ENCODE measurements around the gene GYS1.
A peak's percentile ranks its signal among the peaks of the same experiment; 100 is the strongest.
"Not testable (repeated sequence)": the region's sequence is repeated elsewhere in the genome, so short reads cannot be mapped to it uniquely, and the experiment has no call there.

Gene GYS1

GRCh38 chr19:48993175-48994034 is at the start of gene GYS1, which contains the start of gene RUVBL2:
GYS1 (minus strand) TSS chr19:48993309; CDS start chr19:48993112, 197 bp downstream.
RUVBL2 (plus strand) TSS chr19:48993887; CDS start chr19:48993912, 25 bp downstream.
- Histone ChIP-seq H3K9me3 (ENCODE audit: control insufficient read depth, insufficient read depth, low read length) (no peaks in the 10 kb centered on the region), H3K36me3 (ENCODE audit: insufficient read depth, low read length) (peaks cover 2% of the 10 kb centered on the region; the same call in 1 of the 2 replicates), H3K9ac (ENCODE audit: low read depth, low read length) (peak within 1 kb of the TSS; percentile 96), H3K4me1 (ENCODE audit: insufficient read depth, low read length) (peaks cover 8% of the 10 kb centered on the region; the same call in 1 of the 2 replicates)

DNA sequence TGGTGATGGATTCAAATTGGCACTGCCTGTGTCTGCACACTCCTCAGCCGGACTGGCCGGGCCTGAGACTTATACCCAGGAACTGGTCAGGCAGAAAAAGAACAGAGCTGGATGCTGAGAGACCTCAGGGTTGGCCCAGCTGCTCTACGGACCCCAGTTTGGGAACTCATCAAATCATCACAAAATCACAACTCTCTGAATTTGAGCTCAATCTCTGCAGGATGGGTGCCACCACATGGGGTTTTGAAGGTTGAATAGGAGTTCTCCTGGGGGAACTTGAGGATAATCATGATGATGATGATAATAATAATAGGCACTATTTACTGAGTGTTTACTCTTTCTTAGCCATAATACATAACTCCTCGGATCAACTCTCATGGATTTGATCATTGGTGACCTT is 49.6 kb upstream of the GYS1 start:
- not testable (repeated sequence) for H3K36me3 ChIP-seq (ENCODE audit: insufficient read depth, low read length); H3K4me1 ChIP-seq (ENCODE audit: insufficient read depth, low read length); H3K9ac ChIP-seq (ENCODE audit: low read depth, low read length); H3K9me3 ChIP-seq (ENCODE audit: control insufficient read depth, insufficient read depth, low read length)

DNA sequence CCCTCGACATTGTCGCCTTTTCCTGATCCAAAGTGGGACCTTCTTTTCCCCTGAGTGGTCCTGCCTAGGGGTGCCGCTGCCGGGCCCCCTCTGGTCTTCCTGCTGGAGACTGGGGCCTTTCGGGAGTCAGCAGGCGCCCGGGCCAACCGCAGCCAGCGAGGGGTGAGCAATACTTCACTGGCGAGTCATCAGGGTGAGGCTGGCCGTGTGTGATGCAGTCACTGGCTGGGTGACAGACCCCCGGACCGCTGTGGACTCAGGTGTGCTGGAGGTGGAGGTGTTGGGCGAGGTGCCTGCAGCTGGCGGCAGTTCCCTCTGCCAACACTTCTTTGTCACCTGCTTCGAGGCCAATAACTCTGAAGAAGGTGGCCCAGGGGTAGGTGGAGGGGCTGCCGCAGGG is 49.1 kb upstream of the GYS1 start:
- no peaks in the 10 kb centered on the region for H3K9me3 ChIP-seq (ENCODE audit: control insufficient read depth, insufficient read depth, low read length)
- no peaks in the 10 kb centered on the region for H3K36me3 ChIP-seq (ENCODE audit: insufficient read depth, low read length)
- H3K9ac ChIP-seq (ENCODE audit: low read depth, low read length): no peak overlapping the region
- H3K4me1 ChIP-seq (ENCODE audit: insufficient read depth, low read length): peaks cover 4% of the 10 kb centered on the region; the same call in 1 of the 2 replicates

DNA sequence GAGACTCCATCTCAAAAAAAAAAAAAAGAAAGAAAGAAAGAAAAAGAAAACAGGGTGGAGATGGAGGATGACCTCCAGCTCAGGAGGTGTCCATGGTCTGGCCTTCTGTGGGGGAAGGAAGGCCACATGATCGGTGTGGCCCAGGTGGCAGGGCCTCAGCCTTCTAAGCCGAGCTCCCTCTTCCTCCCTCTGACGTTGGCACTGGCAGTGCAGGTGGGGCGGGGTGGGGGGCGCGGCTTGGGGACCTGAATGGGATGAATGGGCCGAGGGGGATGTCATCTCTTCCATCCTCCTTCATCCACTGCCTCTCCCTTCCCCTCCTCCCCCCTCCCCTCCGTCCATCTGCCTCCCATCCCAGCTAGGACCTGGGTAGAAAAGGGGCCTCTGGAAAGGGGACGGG is 46.6 kb upstream of the GYS1 start:
- H3K9ac ChIP-seq (ENCODE audit: low read depth, low read length); H3K36me3 ChIP-seq (ENCODE audit: insufficient read depth, low read length); H3K4me1 ChIP-seq (ENCODE audit: insufficient read depth, low read length); H3K9me3 ChIP-seq (ENCODE audit: control insufficient read depth, insufficient read depth, low read length): not testable (repeated sequence)

DNA sequence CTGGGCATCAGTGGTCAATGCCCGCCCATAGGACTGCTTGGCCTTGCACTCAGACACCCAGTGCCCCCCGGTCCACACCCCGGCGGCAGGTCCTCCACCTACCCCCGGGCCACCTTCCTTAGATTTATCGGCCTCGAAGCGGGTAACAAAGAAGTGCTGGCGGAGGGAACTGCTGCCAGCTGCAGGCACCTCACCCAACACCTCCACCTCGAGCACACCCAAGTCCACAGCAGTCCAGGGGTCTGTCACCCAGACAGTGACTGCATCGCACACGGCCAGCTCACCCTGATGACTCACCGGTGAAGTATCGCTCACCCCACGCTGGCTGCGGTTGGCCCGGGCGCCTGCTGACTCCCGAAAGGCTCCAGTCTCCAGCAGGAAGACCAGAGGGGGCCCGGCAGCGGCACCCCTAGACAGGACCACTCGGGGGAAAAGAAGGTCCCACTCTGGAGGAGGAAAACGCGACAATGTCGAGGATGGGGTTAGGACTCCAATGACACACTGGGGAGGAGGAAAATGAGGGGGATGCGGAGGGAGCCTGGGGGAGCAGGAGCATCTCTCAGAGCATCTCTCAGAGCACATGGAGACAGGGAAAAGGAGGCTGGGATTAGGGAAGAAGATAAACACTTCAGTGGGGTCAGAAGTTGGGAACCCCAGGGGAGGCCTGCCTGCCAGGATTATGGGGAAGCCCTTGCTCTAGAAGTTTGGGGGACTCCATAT is 45.6 kb upstream of the GYS1 start:
- not testable (repeated sequence) for H3K36me3 ChIP-seq (ENCODE audit: insufficient read depth, low read length); H3K4me1 ChIP-seq (ENCODE audit: insufficient read depth, low read length); H3K9me3 ChIP-seq (ENCODE audit: control insufficient read depth, insufficient read depth, low read length); H3K9ac ChIP-seq (ENCODE audit: low read depth, low read length)

GRCh38 chr19:49038111-49038510 is 45.0 kb upstream of the GYS1 start:
- H3K4me1 ChIP-seq (ENCODE audit: insufficient read depth, low read length); H3K9ac ChIP-seq (ENCODE audit: low read depth, low read length); H3K9me3 ChIP-seq (ENCODE audit: control insufficient read depth, insufficient read depth, low read length); H3K36me3 ChIP-seq (ENCODE audit: insufficient read depth, low read length): not testable (repeated sequence)

GRCh38 chr19:49036815-49037214 is 43.7 kb upstream of the GYS1 start, which contains the start of gene CGB1:
CGB1 (minus strand) TSS chr19:49036895; CDS start chr19:49036711, 184 bp downstream.
- H3K9me3 ChIP-seq (ENCODE audit: control insufficient read depth, insufficient read depth, low read length); H3K9ac ChIP-seq (ENCODE audit: low read depth, low read length); H3K36me3 ChIP-seq (ENCODE audit: insufficient read depth, low read length); H3K4me1 ChIP-seq (ENCODE audit: insufficient read depth, low read length): not testable (repeated sequence)

DNA sequence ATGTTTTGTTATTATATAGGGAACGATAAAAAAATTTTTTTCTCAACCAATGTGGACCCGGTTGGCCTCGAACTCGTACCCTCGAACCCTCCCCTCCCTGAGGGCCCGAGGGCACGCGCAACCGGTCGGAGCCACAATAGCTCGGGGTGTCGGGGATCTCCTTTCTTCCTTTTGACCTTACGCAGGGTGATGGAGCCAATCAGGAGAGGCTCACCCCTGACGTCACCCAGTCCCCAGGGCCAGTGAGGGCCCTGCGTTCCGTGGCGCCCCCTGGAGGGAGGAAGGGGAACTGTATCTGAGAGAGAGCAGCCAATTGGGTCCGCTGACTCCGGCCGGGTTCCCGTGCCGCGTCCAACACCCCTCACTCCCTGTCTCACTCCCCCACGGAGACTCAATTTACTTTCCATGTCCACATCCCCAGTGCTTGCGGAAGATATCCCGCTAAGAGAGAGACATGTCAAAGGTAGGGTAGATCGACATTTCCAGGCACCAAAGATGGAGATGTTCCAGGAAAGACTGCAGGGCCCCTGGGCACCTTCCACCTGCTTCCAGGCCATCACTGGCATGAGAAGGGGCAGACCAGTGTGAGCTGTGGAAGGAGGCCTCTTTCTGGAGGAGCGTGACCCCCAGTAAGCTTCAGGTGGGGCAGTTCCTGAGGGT is 38.7 kb upstream of the GYS1 start, which contains the start of gene CGB2:
CGB2 (plus strand) TSS at position 249 of the 660 bp plus-strand sequence; CDS start at position 455, 206 bp downstream.
- H3K36me3 ChIP-seq (ENCODE audit: insufficient read depth, low read length); H3K9ac ChIP-seq (ENCODE audit: low read depth, low read length); H3K9me3 ChIP-seq (ENCODE audit: control insufficient read depth, insufficient read depth, low read length); H3K4me1 ChIP-seq (ENCODE audit: insufficient read depth, low read length): not testable (repeated sequence)

- not testable (repeated sequence) for H3K36me3 ChIP-seq (ENCODE audit: insufficient read depth, low read length); H3K9me3 ChIP-seq (ENCODE audit: control insufficient read depth, insufficient read depth, low read length); H3K9ac ChIP-seq (ENCODE audit: low read depth, low read length); H3K4me1 ChIP-seq (ENCODE audit: insufficient read depth, low read length)
Measured at GRCh38 chr19:49030323-49030722, 37.2 kb upstream of the GYS1 start.

DNA sequence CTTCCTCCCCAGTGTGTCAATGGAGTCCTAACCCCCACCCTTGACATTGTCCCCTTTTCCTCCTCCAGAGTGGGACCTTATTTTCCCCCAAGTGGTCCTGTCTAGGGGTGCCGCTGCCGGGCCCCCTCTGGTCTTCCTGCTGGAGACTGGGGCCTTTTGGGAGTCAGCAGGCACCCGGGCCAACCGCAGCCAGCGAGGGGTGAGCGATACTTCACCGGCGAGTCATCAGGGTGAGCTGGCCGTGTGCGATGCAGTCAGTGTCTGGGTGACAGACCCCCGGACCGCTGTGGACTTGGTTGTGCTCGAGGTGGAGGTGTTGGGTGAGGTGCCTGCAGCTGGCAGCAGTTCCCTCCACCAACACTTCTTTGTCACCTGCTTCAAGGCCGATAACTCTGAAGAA is 36.6 kb upstream of the GYS1 start:
- H3K36me3 ChIP-seq (ENCODE audit: insufficient read depth, low read length); H3K9me3 ChIP-seq (ENCODE audit: control insufficient read depth, insufficient read depth, low read length); H3K4me1 ChIP-seq (ENCODE audit: insufficient read depth, low read length); H3K9ac ChIP-seq (ENCODE audit: low read depth, low read length): not testable (repeated sequence)

GRCh38 chr19:49028686-49029085 is 35.6 kb upstream of the GYS1 start:
- not testable (repeated sequence) for H3K4me1 ChIP-seq (ENCODE audit: insufficient read depth, low read length); H3K9me3 ChIP-seq (ENCODE audit: control insufficient read depth, insufficient read depth, low read length); H3K9ac ChIP-seq (ENCODE audit: low read depth, low read length); H3K36me3 ChIP-seq (ENCODE audit: insufficient read depth, low read length)

GRCh38 chr19:49025599-49025998 is 32.5 kb upstream of the GYS1 start:
- H3K9me3 ChIP-seq (ENCODE audit: control insufficient read depth, insufficient read depth, low read length); H3K4me1 ChIP-seq (ENCODE audit: insufficient read depth, low read length); H3K9ac ChIP-seq (ENCODE audit: low read depth, low read length); H3K36me3 ChIP-seq (ENCODE audit: insufficient read depth, low read length): not testable (repeated sequence)

GRCh38 chr19:49025088-49025487 is 32.0 kb upstream of the GYS1 start:
- H3K9me3 ChIP-seq (ENCODE audit: control insufficient read depth, insufficient read depth, low read length); H3K36me3 ChIP-seq (ENCODE audit: insufficient read depth, low read length); H3K9ac ChIP-seq (ENCODE audit: low read depth, low read length): not testable (repeated sequence)
- H3K4me1 ChIP-seq (ENCODE audit: insufficient read depth, low read length): peaks cover 12% of the 10 kb centered on the region; the same call in 1 of the 2 replicates

GRCh38 chr19:49024233-49024632 is 31.1 kb upstream of the GYS1 start, which contains the start of gene CGB3:
CGB3 (minus strand) TSS chr19:49024333; CDS start chr19:49023971, 362 bp downstream.
- H3K9ac ChIP-seq (ENCODE audit: low read depth, low read length); H3K36me3 ChIP-seq (ENCODE audit: insufficient read depth, low read length): not testable (repeated sequence)

More at GRCh38 chr19:49024233-49024632, 31.1 kb upstream of the GYS1 start, which contains the start of gene CGB3:
- not testable (repeated sequence) for H3K9me3 ChIP-seq (ENCODE audit: control insufficient read depth, insufficient read depth, low read length)
- peaks cover 12% of the 10 kb centered on the region; the same call in 1 of the 2 replicates for H3K4me1 ChIP-seq (ENCODE audit: insufficient read depth, low read length)
